Panc1 (cell line): Measurements from ENCODE around the gene FLVCR2. TPM values are rescaled to one million over a fixed set of nuclear protein-coding genes. Genes with fewer than 3 reads are reported as not detected.

Source experiments
- total RNA-seq: library from RNA; stranded (reverse); gene quantifications from one replicate; pipeline ENCODE4 v1.2.1, GENCODE V29; 2021; ENCODE audit not compliant: unreplicated experiment

FLVCR2 gene
- total RNA-seq, 1 experiment from 2014 or later: 9.7 TPM

Other genes with a start within 250 kb of the FLVCR2 start
- gene JDP2, start 150.6 kb upstream of the FLVCR2 start, total RNA-seq: 17.5 TPM
- gene BATF, start 56.2 kb upstream of the FLVCR2 start, total RNA-seq: not detected
- 23.1 TPM for gene ERG28, start 82.3 kb downstream of the FLVCR2 start, total RNA-seq
- 23.5 TPM for gene TTLL5, start 82.6 kb downstream of the FLVCR2 start, total RNA-seq